M059J (cell line): Measurements from ENCODE around the gene ZNF784. TPM values are rescaled to one million over a fixed set of nuclear protein-coding genes. Genes with fewer than 3 reads are reported as not detected.

Experiments used
- DNase-seq: peaks from one replicate; pipeline ENCODE4 v3.0.0-alpha.2; 2012; ENCODE audit warnings: low read depth
- total RNA-seq: library from RNA; depleted of rRNA; stranded (reverse); fragments of >200 nt; shearing (Covaris generic); gene quantifications from 2 replicates; pipeline ENCODE4 v1.2.3, GENCODE V29; 2014

The ZNF784 gene
- total RNA-seq, 1 experiment from 2014 or later = 5.1 TPM

- DNase-seq = no peak
Measured at GRCh38 chr19:55602104-55603001, 22.0 kb downstream of the ZNF784 start.

GRCh38 chr19:55601084-55601483 lies 23.3 kb downstream of the ZNF784 start:
- no peak for DNase-seq

GRCh38 chr19:55600662-55601028 lies 23.7 kb downstream of the ZNF784 start:
- DNase-seq = no peak

GRCh38 chr19:55599842-55600661 lies 24.3 kb downstream of the ZNF784 start, which contains the start of gene ZNF524:
ZNF524 (plus strand) TSS chr19:55600288; CDS start chr19:55602113, 1,825 bp downstream.
- peak; percentile 88 for DNase-seq

GRCh38 chr19:55599468-55599841 lies 24.9 kb downstream of the ZNF784 start, which contains the start of gene FIZ1:
FIZ1 (minus strand) TSS chr19:55599517; CDS start chr19:55597865, 1,652 bp downstream.
- peak; percentile 98 for DNase-seq

GRCh38 chr19:55598719-55599467 lies 25.5 kb downstream of the ZNF784 start:
- DNase-seq = peak; percentile 91

GRCh38 chr19:55598034-55598433 lies 26.3 kb downstream of the ZNF784 start:
- no peak for DNase-seq

GRCh38 chr19:55597501-55597921 lies 26.9 kb downstream of the ZNF784 start:
- DNase-seq = no peak

- DNase-seq = no peak
Measured at GRCh38 chr19:55596304-55596703, 28.1 kb downstream of the ZNF784 start.

GRCh38 chr19:55594996-55595545 lies 29.3 kb downstream of the ZNF784 start:
- DNase-seq = no peak

GRCh38 chr19:55593096-55593772 lies 31.1 kb downstream of the ZNF784 start:
- DNase-seq = no peak

GRCh38 chr19:55592391-55593090 lies 31.8 kb downstream of the ZNF784 start:
- DNase-seq = no peak

GRCh38 chr19:55591555-55591954 lies 32.8 kb downstream of the ZNF784 start:
- no peak for DNase-seq

- no peak for DNase-seq
Measured at GRCh38 chr19:55590617-55591016, 33.7 kb downstream of the ZNF784 start.

GRCh38 chr19:55590109-55590508 lies 34.3 kb downstream of the ZNF784 start:
- DNase-seq = no peak

- no peak for DNase-seq
Measured at GRCh38 chr19:55588738-55589137, 35.6 kb downstream of the ZNF784 start.

GRCh38 chr19:55586976-55587668 lies 37.2 kb downstream of the ZNF784 start:
- DNase-seq = peak; percentile 92

- peak; percentile 72 for DNase-seq
Measured at GRCh38 chr19:55585658-55586339, 38.6 kb downstream of the ZNF784 start.

- DNase-seq = no peak
Measured at GRCh38 chr19:55584871-55585270, 39.5 kb downstream of the ZNF784 start.
